Mononuclear cell (primary cell): Measurements from ENCODE around the gene SORCS2. TPM values are rescaled to one million over a fixed set of nuclear protein-coding genes. Genes with fewer than 3 reads are reported as not detected.

Source experiments
- H3K27me3 ChIP-seq: 2 replicates; pipeline ENCODE4 v1.6.0; 2011; ENCODE audit warnings: low read length, control low read depth; ENCODE audit not compliant: insufficient read depth
- H3K4me1 ChIP-seq: 2 replicates; pipeline ENCODE4 v1.5.1; 2011; ENCODE audit warnings: mild to moderate bottlenecking, low read length, control low read depth; ENCODE audit not compliant: insufficient read depth
- H3K4me3 ChIP-seq: 2 replicates; pipeline ENCODE4 v1.5.1; 2011; ENCODE audit warnings: mild to moderate bottlenecking, low read length, moderate library complexity
- H3K9me3 ChIP-seq: 2 replicates; pipeline ENCODE4 v1.5.1; 2011; ENCODE audit warnings: low read depth, mild to moderate bottlenecking, control low read depth, low read length
- total RNA-seq: library from RNA; depleted of rRNA; stranded (reverse); fragments of >200 nt; gene quantifications from one replicate; pipeline ENCODE4 v1.2.3, GENCODE V29; 2012

SORCS2 gene
- total RNA-seq, 1 donor: 0.10 TPM

DNA sequence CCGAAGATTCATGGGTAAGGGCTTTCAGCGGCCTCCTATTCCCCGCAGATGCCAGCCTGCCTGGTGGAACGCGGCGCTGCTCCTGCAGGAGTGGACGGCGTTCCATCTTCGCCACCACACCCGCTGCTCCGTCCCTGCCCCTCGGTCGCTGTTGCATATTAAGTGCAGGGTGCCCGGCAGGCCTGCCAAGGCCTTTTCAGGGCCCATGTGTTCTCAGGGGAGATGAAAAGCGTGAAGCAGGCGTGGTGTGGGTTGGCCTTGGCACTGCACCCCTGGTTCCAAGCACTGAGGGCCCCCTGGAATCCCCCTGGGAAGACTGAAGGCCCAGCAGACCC, 52.0 kb downstream of the SORCS2 start:
- no peaks in the 10 kb centered on the region for H3K4me1 ChIP-seq
- no peaks in the 10 kb centered on the region for H3K27me3 ChIP-seq
- H3K4me3 ChIP-seq: no peak overlapping the region
- no peaks in the 10 kb centered on the region for H3K9me3 ChIP-seq

DNA sequence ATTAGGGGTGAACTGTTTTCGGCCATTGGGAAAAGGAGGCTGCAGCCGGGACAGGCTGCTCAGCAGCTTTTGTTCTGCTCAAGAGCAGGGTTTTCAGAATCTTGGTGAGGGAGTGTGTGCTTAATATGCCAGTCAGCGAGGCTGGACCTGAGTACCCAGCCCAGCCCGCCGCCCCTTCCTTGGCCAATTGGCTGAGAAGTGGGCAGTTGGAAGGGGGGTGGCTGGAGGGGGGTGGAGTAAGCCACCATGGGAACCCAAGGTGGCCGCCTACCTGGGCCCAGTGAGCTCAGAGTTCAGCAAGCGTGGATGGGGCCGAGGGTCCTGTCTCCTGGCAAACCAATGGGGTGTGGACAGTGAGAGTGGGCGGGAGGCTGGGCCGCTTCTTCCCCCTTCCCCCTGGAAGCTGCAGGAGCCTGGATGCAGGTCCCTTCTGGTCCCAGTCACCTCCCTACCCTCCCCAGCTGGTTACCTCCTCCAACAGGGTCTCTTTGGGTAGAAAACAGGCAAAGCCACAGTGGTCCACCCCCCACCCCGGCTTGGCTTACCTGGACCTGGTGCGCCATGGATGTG, 52.5 kb downstream of the SORCS2 start:
- H3K9me3 ChIP-seq: no peaks in the 10 kb centered on the region
- no peak overlapping the region for H3K4me3 ChIP-seq

DNA sequence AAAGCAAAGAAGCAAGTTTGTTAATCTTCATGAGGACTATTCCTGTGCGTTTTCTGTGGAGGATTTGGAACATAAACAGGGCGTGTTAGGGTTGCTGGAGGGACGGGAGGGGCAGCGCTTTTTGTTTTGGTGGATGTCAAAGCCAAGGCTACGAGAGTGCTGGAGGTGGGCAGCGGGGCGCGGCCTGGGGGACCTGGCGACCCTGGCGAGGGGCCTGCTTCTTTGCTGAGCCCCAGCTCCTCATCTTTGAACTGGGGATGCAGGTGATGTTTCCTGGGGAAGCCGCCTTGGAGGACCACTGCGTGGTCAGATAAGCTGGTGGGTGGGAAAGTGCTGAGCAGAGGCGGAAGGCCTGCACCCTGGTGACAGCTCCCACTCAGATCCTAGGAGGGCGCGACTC, 55.2 kb downstream of the SORCS2 start:
- Histone ChIP-seq H3K4me3 (no peak overlapping the region), H3K9me3 (no peaks in the 10 kb centered on the region), H3K27me3 (no peaks in the 10 kb centered on the region), H3K4me1 (no peaks in the 10 kb centered on the region)

More for the DNA sequence above, 52.5 kb downstream of the SORCS2 start:
- no peaks in the 10 kb centered on the region for H3K27me3 ChIP-seq
- no peaks in the 10 kb centered on the region for H3K4me1 ChIP-seq

DNA sequence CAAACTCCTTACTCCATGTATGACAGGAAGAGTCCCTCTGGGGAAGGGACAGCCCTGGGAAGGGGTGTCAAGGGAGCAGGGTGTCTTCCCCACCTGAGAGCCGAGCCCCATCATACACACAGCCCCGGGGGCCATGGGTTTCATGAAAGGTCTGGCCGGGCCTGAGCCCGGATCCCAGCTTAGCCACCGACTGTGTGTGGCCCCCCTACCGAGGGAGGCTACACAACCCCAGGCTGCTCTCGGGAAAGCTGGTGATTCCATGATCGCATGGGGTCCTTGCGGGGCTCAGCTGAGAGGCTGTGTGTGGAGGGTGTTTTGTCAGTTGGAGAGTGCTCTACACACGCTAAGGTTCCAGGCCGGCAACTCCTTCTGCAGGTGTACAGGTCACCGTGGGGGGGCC, 55.6 kb downstream of the SORCS2 start:
- Histone ChIP-seq H3K27me3 (no peaks in the 10 kb centered on the region), H3K4me1 (no peaks in the 10 kb centered on the region), H3K9me3 (no peaks in the 10 kb centered on the region), H3K4me3 (no peak overlapping the region)

DNA sequence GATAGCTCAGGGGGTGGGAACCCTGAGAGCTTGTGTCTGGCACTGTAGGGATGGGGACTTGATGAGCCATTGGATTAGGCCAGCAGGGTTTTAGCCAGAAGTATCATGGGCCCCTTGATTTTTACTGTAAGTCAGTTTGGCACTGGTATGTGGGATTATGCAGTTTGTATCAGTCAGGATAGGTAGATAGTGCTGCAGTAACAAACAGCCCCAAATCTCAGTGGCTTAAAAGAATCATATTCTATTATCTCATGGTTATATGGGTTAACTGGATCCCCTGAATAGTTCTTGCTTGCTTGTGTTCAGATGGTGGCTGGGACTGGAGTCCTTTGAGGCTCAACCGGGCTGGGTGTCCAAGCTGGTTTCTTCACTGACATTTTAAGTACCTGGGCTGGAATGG, 56.5 kb downstream of the SORCS2 start:
- no peaks in the 10 kb centered on the region for H3K27me3 ChIP-seq
- no peaks in the 10 kb centered on the region for H3K4me1 ChIP-seq
- H3K9me3 ChIP-seq: no peaks in the 10 kb centered on the region
- H3K4me3 ChIP-seq: no peak overlapping the region

DNA sequence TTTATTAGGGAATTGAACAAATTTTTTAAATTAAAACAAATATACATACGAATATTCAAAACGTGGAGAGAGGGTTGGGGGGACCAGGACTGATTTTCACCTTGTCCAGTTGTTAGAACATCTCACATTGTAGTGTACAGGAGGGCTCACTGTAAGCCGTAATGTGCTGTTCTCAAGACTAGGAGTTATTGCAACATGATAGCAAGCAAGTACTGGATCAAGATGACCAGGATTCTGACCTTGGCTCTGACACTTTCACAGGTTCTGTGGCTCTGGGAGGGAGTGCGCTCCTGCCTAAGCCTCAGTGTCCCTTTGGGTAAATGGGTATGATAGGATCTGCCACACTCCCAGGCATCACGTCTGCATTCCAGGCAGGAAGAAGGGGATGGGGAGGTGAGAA, 59.0 kb downstream of the SORCS2 start:
- Histone ChIP-seq H3K27me3 (no peaks in the 10 kb centered on the region), H3K4me1 (no peaks in the 10 kb centered on the region), H3K4me3 (no peak overlapping the region), H3K9me3 (no peaks in the 10 kb centered on the region)

DNA sequence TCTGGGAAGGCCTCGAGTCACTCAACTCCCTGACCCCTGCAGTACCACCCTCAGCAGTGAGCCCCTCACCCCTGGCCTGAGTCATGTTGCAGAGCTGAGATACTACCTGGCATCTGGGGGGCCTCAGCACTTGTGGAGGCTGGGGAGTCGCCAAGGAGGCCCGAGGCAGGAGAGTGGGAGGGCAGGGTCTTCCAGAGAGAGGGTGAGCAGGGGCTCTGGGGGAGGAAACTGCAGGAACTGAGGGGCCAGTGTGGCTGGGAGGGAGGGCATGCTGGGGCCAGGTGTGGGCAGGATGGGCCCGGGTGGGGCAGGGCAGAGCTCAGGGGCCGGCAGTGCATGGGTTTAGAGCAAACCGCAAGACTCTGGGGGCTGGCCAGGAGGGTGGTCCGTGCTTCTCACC, 59.7 kb downstream of the SORCS2 start:
- H3K4me3 ChIP-seq: no peak overlapping the region
- H3K9me3 ChIP-seq: no peaks in the 10 kb centered on the region
- H3K27me3 ChIP-seq: no peaks in the 10 kb centered on the region
- H3K4me1 ChIP-seq: no peaks in the 10 kb centered on the region

DNA sequence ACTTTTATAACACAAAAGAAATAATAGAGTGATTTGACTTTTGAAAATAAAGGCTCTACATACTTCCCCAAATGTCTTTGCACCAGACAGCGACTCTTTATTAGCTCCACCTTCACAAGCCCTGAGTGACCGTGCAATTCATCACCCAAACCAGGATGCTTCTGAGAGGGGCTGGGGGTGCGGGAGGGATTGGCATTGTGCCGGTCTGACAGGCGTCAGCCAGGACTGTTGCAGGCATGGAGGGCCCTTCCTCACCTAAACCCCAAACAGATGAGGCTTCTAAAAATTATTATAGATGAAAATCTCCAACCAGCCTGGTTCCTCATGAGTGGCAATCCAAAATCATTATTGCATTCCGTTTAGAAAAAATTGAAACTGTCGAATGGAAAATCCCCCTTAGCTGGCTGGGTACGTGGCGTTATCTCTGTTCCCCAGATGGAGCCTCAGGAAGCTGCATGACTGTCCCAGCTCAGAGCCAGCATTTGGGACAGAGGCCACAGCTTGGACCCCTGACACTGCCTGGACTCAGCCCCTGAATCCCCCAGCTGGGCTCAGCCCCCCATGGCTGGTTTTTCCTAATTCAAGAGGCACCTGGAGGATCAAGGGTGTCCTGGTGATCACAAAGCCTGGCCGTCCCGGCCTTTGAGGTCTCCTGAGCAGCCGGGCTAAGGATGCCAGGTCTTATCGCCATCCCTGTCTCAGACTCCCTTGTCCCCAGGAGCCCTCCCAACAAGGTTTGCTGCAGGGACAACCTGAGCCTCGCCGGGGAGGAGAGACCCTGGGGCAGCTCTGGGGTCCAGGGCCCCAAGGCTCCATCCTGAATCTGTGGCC, 60.4 kb downstream of the SORCS2 start:
- no peak overlapping the region for H3K4me3 ChIP-seq
- H3K9me3 ChIP-seq: no peaks in the 10 kb centered on the region
- no peaks in the 10 kb centered on the region for H3K4me1 ChIP-seq
- H3K27me3 ChIP-seq: no peaks in the 10 kb centered on the region

DNA sequence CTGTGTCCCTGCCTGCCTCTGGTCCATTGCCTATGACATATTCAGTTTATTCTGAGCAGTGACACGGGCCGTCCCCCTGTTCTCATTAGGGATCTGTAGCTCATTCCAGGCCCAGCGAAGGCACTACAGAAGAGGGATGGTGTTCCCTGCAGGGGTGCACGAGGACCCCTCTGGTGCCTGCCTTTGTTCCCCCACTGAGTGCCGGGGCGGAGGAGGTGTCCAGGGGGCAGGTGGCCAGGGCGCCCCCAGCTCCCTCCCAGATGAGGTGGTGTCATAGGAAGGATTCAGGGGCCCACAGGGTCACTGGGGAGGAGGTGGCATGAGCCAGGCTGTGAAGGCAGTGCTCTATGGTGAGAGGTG, 61.0 kb downstream of the SORCS2 start:
- Histone ChIP-seq H3K4me3 (no peak overlapping the region), H3K4me1 (no peaks in the 10 kb centered on the region), H3K9me3 (no peaks in the 10 kb centered on the region), H3K27me3 (no peaks in the 10 kb centered on the region)

DNA sequence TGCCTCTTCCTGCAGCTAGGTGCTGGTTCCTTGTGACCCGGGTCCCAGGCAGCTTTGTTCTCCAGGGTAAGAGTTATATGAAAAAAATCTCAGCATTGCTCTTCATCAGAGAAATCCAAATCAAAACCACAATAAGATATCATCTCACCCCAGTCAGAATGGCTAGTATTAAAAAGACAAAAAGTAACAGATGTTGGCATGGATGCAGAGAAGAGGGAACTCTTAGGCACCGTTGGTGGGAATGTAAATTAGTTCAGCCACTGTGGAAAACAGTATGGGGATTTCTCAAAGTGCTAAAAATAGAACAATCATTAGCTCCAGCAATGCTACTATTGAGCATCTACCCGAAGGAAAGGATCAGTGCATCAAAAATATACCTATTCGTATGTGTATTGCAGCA, 61.5 kb downstream of the SORCS2 start:
- no peak overlapping the region for H3K4me3 ChIP-seq
- H3K27me3 ChIP-seq: no peaks in the 10 kb centered on the region
- H3K9me3 ChIP-seq: no peaks in the 10 kb centered on the region
- H3K4me1 ChIP-seq: no peaks in the 10 kb centered on the region

DNA sequence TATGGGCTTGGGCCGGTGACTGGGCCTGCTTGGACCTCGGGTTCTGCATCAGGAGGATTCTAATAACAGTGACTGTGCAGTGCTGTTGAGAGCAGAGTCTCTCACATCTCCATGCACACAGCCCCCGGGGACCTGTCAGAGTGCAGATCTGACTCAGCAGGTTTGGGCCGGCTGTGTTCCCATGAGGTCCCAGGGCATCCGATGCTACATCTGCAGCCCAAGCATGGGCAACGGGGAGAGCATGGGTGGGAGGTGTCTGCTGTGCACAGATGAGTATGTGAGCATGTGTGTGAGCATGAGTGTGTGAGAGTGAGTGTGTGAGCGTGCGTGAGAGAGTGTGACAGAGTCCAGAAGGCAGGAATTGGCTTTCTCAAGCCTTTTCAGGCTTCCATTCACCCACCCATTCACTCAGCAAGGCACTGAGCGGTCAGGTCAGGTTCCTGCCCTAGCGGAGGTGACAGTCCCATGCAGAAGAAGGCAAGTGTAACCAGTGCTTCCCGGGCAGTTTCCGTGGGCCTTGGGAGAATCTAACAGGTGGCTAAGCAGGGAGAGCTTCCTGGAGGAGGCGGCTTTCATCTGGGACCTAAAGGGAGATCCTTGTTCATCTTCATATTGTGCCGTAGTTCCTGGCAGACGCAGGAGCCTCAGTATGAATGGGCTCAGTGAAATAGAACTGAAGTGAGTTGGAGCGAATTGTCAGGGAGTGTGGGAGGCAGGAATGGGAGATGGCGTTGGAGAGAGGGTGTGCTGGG, 62.6 kb downstream of the SORCS2 start:
- Histone ChIP-seq H3K9me3 (no peaks in the 10 kb centered on the region), H3K4me3 (no peak overlapping the region), H3K4me1 (no peaks in the 10 kb centered on the region), H3K27me3 (no peaks in the 10 kb centered on the region)

DNA sequence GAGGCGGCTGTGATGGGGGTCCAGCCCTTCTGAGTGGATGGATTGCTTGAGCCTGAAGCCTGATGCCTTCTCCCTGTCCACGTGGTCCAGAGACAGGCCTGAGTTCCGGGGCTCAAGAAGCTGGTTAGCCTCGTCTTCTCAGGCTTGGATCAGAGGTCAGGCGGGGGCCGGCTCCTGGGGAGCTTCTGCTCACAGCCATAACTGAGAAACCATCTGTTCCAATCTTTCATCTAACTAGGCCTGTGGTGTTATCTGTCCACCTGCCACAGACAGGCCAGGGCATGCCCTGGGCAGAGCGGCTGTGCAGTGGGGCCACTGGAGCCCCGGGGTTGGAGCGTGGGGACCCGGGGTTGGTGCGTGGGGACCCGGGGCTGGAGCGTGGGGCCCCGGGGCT, 63.1 kb downstream of the SORCS2 start:
- H3K27me3 ChIP-seq: no peaks in the 10 kb centered on the region
- no peaks in the 10 kb centered on the region for H3K9me3 ChIP-seq
- no peak overlapping the region for H3K4me3 ChIP-seq
- no peaks in the 10 kb centered on the region for H3K4me1 ChIP-seq

DNA sequence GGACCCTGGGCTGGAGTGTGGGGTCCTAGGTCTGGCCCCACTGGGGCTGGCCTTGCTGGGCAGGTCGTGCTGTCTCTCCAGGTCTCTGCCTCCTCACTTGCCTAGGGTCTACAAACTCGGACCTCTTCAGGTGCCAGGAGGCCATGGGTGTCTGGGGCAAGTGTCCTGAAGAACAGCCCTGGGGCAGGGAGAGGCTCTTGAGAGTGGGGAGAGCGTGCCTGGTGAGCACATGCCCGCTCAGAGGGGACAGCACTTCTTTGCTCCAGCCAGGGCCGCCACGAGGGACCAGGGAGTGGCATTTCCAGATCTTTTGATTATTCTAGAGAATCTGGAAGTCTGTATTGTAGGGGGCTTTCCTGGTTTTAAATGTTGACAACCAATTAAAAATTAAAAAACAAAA, 63.7 kb downstream of the SORCS2 start:
- no peaks in the 10 kb centered on the region for H3K9me3 ChIP-seq
- no peaks in the 10 kb centered on the region for H3K27me3 ChIP-seq
- H3K4me3 ChIP-seq: no peak overlapping the region
- no peaks in the 10 kb centered on the region for H3K4me1 ChIP-seq

DNA sequence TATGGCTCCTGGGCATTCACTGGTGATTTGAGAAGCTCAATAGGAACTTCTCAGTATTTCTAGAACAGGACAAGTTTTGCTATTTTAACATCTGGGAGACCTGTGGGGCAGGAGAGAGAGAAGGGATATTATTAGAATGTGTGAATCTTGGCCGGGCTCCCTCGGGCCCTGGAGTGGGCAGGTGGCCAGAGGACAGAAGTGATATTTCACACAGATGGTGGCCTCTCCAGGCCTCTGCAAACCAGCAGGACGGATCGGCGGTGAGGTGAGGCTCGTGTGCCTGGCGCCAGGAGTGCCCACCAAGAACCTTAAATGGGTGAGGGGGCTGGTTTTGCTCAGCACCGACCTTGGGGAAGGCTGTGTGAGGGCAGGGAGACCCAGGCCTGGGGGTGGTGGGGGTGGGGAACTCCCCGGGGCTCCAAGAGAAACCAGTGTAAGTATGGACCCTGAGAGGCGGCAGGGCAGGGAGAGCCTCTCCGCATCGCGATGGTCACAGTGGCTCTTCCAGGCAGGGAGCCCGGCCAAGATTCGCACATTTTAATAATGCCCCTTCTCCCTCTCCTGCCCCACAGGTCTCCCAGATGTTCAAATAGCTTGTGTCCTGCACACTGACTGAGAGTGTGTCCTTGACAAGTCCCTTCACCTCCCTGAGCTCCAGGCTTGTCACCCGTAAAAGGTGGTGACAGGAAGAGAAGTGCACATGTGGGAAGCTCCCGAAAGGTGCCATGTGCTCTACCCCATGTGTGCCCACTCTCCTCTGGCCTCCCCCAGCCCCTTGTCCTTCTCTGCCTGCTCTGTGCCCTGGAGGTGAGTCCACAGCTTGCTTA, 64.9 kb downstream of the SORCS2 start:
- Histone ChIP-seq H3K4me1 (no peaks in the 10 kb centered on the region), H3K9me3 (no peaks in the 10 kb centered on the region), H3K4me3 (no peak overlapping the region), H3K27me3 (no peaks in the 10 kb centered on the region)

DNA sequence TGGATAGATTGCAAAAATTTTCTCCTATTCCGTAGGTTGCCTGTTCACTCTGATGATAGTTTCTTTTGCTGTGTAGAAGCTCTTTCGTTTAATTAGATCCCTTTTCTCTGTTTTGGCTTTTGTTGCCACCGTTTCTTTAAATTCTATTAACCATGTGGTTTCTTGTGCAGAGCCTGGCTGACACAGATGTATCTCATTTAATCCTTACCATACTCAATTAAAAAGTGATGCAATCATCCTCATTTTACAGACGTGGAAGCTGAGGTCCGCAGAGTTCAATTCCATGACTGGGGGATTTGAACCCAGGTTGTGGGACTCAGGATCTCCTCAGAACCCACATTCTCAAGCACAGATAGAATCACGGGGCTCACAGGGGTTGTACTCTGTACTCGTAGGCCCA, 66.7 kb downstream of the SORCS2 start:
- H3K4me1 ChIP-seq: no peaks in the 10 kb centered on the region
- no peaks in the 10 kb centered on the region for H3K9me3 ChIP-seq
- no peaks in the 10 kb centered on the region for H3K27me3 ChIP-seq
- H3K4me3 ChIP-seq: no peak overlapping the region
